Activated T-helper 17 cell treated with anti-CD3 and anti-CD28 coated beads, Interleukin-2, amount 50 U/mL, for 72 hours (primary cell): ENCODE measurements around the gene P2RY12. TPM values are rescaled to one million over a fixed set of nuclear protein-coding genes. Genes with fewer than 3 reads are reported as not detected.

Source experiments
- ATAC-seq: fragments of 150-1000 bp; cut with Tn5 transposase; replicated peaks from 2 replicates; pipeline ENCODE4 v1.10.0; 2021; ENCODE audit warnings: mild to moderate bottlenecking, moderate library complexity
- H3K27ac Mint-ChIP-seq: one replicate; pipeline ENCODE4 v1.8.0; 2022; ENCODE audit warnings: mixed read lengths
- H3K27me3 Mint-ChIP-seq: one replicate; pipeline ENCODE4 v1.8.0; 2022; ENCODE audit warnings: mixed read lengths
- H3K36me3 Mint-ChIP-seq: one replicate; pipeline ENCODE4 v1.8.0; 2022; ENCODE audit warnings: low read depth, mild to moderate bottlenecking, mixed read lengths
- H3K4me1 Mint-ChIP-seq: one replicate; pipeline ENCODE4 v1.8.0; 2022; ENCODE audit warnings: mixed read lengths
- H3K4me3 Mint-ChIP-seq: one replicate; pipeline ENCODE4 v1.8.0; 2022; ENCODE audit warnings: mild to moderate bottlenecking, mixed read lengths
- H3K9me3 Mint-ChIP-seq: one replicate; pipeline ENCODE4 v1.8.0; 2022; ENCODE audit warnings: mixed read lengths
- total RNA-seq, 2 donors: library from RNA; stranded (reverse); gene quantifications; one replicate each; pipeline ENCODE4 v1.2.3, GENCODE V29; 2022

The P2RY12 gene
- total RNA-seq, 2 donors from 2014 or later = not detected

DNA sequence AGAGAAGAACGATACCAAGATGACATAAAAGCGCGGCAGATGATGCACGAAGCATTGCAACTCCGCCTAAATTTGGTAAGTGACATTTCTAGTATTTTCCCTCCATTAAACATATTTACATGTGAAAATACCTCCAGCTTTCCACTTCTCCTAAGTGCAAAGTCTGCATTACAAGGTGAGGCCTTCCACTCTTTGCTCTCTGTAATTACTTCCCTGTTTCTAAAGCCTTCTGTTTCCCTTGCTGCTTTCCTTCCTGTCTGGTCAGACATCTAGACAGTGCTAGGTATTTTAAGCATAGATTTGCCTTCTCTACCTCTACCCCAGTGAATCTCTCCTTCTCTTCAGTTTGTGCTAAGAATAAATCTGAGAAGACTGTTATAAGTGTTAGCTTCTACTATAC, 1.9 kb downstream of the P2RY12 start:
- Mint-ChIP-seq H3K27ac (no peak overlapping the region), H3K27me3 (peaks cover 3% of the 10 kb centered on the region), H3K36me3 (no peaks in the 10 kb centered on the region), H3K9me3 (no peaks in the 10 kb centered on the region), H3K4me1 (no peaks in the 10 kb centered on the region), H3K4me3 (no peak overlapping the region)
- ATAC-seq = no peak

DNA sequence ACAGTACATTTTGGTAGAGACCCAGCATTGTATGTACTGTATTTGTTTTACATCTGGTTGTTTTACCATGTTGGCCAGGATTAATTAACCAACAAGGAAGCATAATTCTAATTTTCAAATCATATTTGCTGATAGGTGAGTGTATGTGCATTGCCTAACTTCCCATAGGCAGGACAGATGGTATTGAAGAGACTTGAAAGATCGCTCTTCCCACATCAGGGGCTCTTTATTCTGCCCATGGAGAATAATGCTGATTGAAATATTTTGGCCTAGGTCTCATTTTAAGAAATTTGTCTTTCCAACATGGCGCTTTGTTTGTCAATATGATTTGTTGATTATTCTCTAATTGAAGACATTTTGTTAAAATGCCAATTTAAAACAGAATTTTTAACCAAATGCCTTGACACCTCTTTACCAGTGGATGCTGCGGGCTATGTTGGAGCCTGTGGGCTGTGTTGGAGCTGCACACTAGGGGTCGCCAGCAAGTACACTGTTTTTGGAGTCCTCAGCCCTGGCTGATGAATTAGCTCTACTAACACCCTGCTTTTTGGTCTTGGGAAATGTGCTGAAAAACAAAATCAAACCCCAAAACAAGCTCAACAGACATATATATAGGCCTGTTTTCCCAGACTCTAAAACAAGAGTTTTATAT, 5.3 kb downstream of the P2RY12 start:
- H3K27me3 Mint-ChIP-seq = peaks cover 5% of the 10 kb centered on the region
- ATAC-seq = no peak
- H3K36me3 Mint-ChIP-seq = no peaks in the 10 kb centered on the region
- H3K4me1 Mint-ChIP-seq = no peaks in the 10 kb centered on the region
- H3K27ac Mint-ChIP-seq = no peak overlapping the region
- H3K4me3 Mint-ChIP-seq = no peak overlapping the region
- no peaks in the 10 kb centered on the region for H3K9me3 Mint-ChIP-seq

- no peak for ATAC-seq
- Mint-ChIP-seq H3K4me3 (no peak overlapping the region), H3K4me1 (no peaks in the 10 kb centered on the region), H3K27me3 (peaks cover 5% of the 10 kb centered on the region), H3K36me3 (no peaks in the 10 kb centered on the region), H3K9me3 (no peaks in the 10 kb centered on the region), H3K27ac (no peak overlapping the region)
These were observed 6.7 kb downstream of the P2RY12 start for GRCh38 chr3:151377768-151378385.

DNA sequence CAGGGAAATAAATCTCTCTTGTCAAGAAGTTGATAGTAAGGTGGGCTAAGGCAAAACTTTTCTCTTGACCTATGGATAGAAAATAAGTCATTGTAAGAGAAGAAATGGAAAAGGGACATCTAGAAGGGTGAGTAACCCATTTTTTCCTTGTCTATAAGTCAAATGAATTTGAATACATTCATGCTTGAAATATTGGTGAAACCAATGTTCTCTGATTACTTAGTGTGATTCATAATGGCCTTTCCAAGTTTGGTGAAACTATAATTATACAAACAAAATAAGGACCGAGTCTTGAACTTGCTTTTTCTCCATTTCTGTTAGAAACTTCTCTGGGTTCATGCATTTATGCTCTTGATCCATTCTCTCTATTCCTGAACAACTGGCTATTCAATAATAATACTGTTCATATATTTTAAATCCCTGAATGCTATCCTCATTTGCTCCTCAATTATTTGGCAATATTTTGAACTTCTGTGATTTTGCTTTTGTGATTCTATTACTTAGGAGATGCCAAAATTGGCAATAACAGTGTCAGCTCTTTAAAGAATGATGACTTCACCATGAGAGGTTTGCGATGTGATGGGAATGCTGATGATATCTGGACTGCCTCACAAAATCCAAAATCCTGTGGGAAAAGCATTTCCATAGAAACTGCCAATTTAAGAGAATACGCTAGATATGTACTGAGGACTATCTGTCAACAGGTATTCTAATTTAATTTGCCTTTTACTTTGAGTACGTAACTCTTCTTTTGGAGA, 12.3 kb downstream of the P2RY12 start:
- Mint-ChIP-seq H3K36me3 (no peaks in the 10 kb centered on the region), H3K4me1 (no peaks in the 10 kb centered on the region), H3K9me3 (no peaks in the 10 kb centered on the region), H3K4me3 (no peak overlapping the region), H3K27ac (no peak overlapping the region), H3K27me3 (no peaks in the 10 kb centered on the region)
- ATAC-seq = no peak

- ATAC-seq = no peak
- Mint-ChIP-seq H3K27ac (no peak overlapping the region), H3K4me3 (no peak overlapping the region), H3K27me3 (no peaks in the 10 kb centered on the region), H3K36me3 (no peaks in the 10 kb centered on the region), H3K9me3 (no peaks in the 10 kb centered on the region), H3K4me1 (no peaks in the 10 kb centered on the region)
These were observed 13.0 kb downstream of the P2RY12 start for GRCh38 chr3:151371526-151371925.

- no peak overlapping the region for H3K27ac Mint-ChIP-seq
- no peaks in the 10 kb centered on the region for H3K36me3 Mint-ChIP-seq
These were observed 17.1 kb downstream of the P2RY12 start for GRCh38 chr3:151367448-151367847.

GRCh38 chr3:151366993-151367392, 17.6 kb downstream of the P2RY12 start:
- Mint-ChIP-seq H3K27me3 (no peaks in the 10 kb centered on the region), H3K9me3 (no peaks in the 10 kb centered on the region), H3K4me1 (no peaks in the 10 kb centered on the region), H3K27ac (no peak overlapping the region), H3K4me3 (no peak overlapping the region), H3K36me3 (no peaks in the 10 kb centered on the region)
- no peak for ATAC-seq

More at GRCh38 chr3:151367448-151367847, 17.1 kb downstream of the P2RY12 start:
- H3K4me3 Mint-ChIP-seq = no peak overlapping the region
- ATAC-seq = no peak
- no peaks in the 10 kb centered on the region for H3K9me3 Mint-ChIP-seq
- H3K4me1 Mint-ChIP-seq = no peaks in the 10 kb centered on the region
- H3K27me3 Mint-ChIP-seq = no peaks in the 10 kb centered on the region

- H3K27me3 Mint-ChIP-seq = no peaks in the 10 kb centered on the region
- H3K4me3 Mint-ChIP-seq = no peak overlapping the region
- no peak for ATAC-seq
- no peak overlapping the region for H3K27ac Mint-ChIP-seq
- H3K36me3 Mint-ChIP-seq = no peaks in the 10 kb centered on the region
- no peaks in the 10 kb centered on the region for H3K4me1 Mint-ChIP-seq
- H3K9me3 Mint-ChIP-seq = no peaks in the 10 kb centered on the region
These were observed 21.8 kb downstream of the P2RY12 start for GRCh38 chr3:151362751-151363174.

- H3K27me3 Mint-ChIP-seq = no peaks in the 10 kb centered on the region
- no peaks in the 10 kb centered on the region for H3K9me3 Mint-ChIP-seq
- ATAC-seq = no peak
- no peaks in the 10 kb centered on the region for H3K4me1 Mint-ChIP-seq
- H3K27ac Mint-ChIP-seq = no peak overlapping the region
- no peaks in the 10 kb centered on the region for H3K36me3 Mint-ChIP-seq
- H3K4me3 Mint-ChIP-seq = no peak overlapping the region
These were observed 27.1 kb downstream of the P2RY12 start for GRCh38 chr3:151357463-151357850.

- no peak overlapping the region for H3K4me3 Mint-ChIP-seq
- no peak overlapping the region for H3K27ac Mint-ChIP-seq
- H3K27me3 Mint-ChIP-seq = no peaks in the 10 kb centered on the region
- ATAC-seq = no peak
- no peaks in the 10 kb centered on the region for H3K36me3 Mint-ChIP-seq
- no peaks in the 10 kb centered on the region for H3K9me3 Mint-ChIP-seq
- H3K4me1 Mint-ChIP-seq = no peaks in the 10 kb centered on the region
These were observed 27.6 kb downstream of the P2RY12 start for GRCh38 chr3:151356794-151357462.

- Mint-ChIP-seq H3K9me3 (no peaks in the 10 kb centered on the region), H3K27me3 (peaks cover 14% of the 10 kb centered on the region), H3K27ac (no peak overlapping the region), H3K36me3 (no peaks in the 10 kb centered on the region), H3K4me1 (peaks cover 7% of the 10 kb centered on the region), H3K4me3 (no peak overlapping the region)
- ATAC-seq = no peak
These were observed 32.9 kb downstream of the P2RY12 start for GRCh38 chr3:151351648-151352047.

DNA sequence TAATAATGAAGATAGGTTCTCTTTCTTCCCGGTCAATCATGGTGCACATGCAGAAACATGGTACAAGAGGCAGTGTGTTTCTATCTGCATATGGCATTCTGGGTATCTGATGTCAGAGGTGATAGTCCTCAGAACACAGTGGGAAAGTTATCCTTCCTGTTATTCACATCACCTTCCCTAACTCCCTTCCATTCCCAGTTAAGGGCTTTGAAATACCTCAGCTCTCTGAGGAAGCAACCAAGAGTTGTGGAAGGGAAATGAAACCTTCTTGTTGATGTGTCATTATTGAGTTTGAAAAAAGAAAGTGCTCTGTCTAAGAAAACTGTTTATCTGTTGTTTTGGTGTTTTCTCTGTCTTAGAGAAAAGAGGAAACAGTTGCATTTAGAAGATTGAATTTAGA, 33.3 kb downstream of the P2RY12 start:
- Mint-ChIP-seq H3K27ac (no peak overlapping the region), H3K9me3 (no peaks in the 10 kb centered on the region)

GRCh38 chr3:151350656-151351055, 33.9 kb downstream of the P2RY12 start:
- Mint-ChIP-seq H3K36me3 (no peaks in the 10 kb centered on the region), H3K9me3 (no peaks in the 10 kb centered on the region), H3K4me3 (no peak overlapping the region), H3K4me1 (peaks cover 7% of the 10 kb centered on the region), H3K27ac (no peak overlapping the region), H3K27me3 (peaks cover 19% of the 10 kb centered on the region)
- no peak for ATAC-seq

More for the DNA sequence above, 33.3 kb downstream of the P2RY12 start:
- Mint-ChIP-seq H3K4me3 (no peak overlapping the region), H3K36me3 (no peaks in the 10 kb centered on the region), H3K27me3 (peaks cover 18% of the 10 kb centered on the region), H3K4me1 (peaks cover 7% of the 10 kb centered on the region)
- ATAC-seq = no peak

DNA sequence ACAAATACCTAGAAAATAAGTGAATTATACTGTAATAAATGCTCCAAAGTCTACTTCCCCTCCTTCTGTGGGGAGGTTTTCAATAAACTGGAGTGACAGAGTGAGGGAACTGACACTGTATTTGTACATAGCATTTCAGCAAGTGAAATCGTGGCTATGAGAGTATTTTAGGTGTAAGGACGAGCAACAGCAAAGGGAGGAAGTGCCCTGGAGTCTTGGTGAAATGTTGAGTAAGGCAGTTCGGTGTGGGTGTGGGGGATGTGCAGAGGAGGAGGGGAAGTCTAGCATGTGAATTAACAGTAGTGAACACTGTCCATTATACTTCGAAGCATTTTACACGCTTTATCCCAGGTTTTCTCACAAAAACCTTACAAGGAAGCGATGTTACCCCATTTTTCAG, 37.1 kb downstream of the P2RY12 start:
- Mint-ChIP-seq H3K9me3 (no peaks in the 10 kb centered on the region), H3K4me1 (peaks cover 7% of the 10 kb centered on the region), H3K27me3 (peaks cover 22% of the 10 kb centered on the region), H3K4me3 (no peak overlapping the region), H3K36me3 (no peaks in the 10 kb centered on the region), H3K27ac (no peak overlapping the region)
- ATAC-seq = no peak
